ENCODE measurements around the gene NTN3. TPM values are rescaled to one million over a fixed set of nuclear protein-coding genes. Genes with fewer than 3 reads are reported as not detected.

Gene NTN3
- total and polyA plus RNA-seq, 8 donors: 1.7 to 6.7 (median 4.1) TPM; not detected in 1

DNA sequence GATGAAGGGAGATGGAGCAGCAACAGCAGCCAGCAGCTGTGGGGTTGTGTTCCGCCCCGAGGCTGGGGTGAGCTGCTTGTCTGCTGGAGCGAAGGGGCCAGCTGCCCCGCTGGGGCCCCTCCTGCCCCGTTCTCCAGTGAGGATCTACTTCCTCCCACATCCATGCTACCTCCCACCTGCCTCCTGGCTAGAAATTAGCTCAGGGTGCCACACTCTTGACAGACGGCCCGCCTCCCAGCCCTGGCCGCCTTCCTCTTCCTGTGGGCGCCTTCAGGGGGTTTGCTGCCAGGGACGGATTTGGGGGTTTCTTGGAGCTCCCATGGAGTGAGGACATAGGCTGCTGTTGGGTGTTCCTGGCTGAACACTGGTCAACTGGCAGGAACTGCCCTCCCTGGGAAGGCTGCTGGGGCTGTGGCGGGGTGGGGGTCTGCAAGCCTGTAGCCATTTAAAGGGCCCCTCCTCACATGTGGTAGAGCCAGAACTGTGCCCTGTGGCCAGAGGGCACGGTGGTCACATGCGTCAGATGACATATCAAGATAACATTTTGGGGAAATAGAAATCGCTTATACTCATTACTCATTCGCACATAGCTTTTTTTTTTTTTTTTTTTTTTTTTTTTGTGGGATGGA lies 16.9 kb downstream of the NTN3 start:
- Histone ChIP-seq H3K27ac (no peak overlapping the region), H3K36me3 (peaks cover 0 to 14% of the 10 kb centered on the region in 2 donors), H3K9me3 (no peaks in the 10 kb centered on the region), H3K4me1 (peaks cover 14 to 50% of the 10 kb centered on the region in 2 donors), H3K4me3 (no peak overlapping the region), H3K27me3 (no peaks in the 10 kb centered on the region)
- ATAC-seq (no peak), DNase-seq (no peak)
- intact Hi-C loops (cut with DNase I): no loop called here
- TF ChIP-seq, protein P1, sequence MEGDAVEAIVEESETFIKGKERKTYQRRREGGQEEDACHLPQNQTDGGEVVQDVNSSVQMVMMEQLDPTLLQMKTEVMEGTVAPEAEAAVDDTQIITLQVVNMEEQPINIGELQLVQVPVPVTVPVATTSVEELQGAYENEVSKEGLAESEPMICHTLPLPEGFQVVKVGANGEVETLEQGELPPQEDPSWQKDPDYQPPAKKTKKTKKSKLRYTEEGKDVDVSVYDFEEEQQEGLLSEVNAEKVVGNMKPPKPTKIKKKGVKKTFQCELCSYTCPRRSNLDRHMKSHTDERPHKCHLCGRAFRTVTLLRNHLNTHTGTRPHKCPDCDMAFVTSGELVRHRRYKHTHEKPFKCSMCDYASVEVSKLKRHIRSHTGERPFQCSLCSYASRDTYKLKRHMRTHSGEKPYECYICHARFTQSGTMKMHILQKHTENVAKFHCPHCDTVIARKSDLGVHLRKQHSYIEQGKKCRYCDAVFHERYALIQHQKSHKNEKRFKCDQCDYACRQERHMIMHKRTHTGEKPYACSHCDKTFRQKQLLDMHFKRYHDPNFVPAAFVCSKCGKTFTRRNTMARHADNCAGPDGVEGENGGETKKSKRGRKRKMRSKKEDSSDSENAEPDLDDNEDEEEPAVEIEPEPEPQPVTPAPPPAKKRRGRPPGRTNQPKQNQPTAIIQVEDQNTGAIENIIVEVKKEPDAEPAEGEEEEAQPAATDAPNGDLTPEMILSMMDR (IDR thresholded peaks at IDR 0.05): no peak

DNA sequence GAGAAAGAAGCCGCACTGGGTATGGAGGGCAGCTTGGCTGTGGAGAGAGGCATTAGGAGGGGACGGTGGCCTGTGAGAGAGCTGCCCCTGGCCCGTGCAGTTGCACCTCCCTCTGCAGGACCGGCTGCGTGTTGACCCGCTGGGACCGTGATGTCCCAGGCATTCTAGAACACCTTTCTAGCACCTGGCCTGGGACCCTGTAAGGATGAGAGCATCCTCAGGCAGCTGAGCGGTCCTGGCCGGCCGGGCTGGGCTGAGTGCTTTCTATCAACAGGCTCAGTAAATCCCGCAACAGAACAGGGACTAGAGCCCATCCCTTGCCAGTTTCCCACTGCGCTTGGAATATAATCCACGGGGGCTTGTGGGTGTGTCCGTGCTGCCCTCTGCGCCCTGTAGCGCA lies 18.5 kb downstream of the NTN3 start:
- Histone ChIP-seq H3K27ac (no peak overlapping the region), H3K9me3 (no peaks in the 10 kb centered on the region), H3K36me3 (peaks cover 0 to 14% of the 10 kb centered on the region in 2 donors), H3K27me3 (no peaks in the 10 kb centered on the region), H3K4me3 (no peak overlapping the region), H3K4me1 (peaks cover 6 to 47% of the 10 kb centered on the region in 2 donors)
- ATAC-seq (no peak), DNase-seq (no peak)
- intact Hi-C loops (cut with DNase I): no loop called here
- TF ChIP-seq, protein P1 (IDR thresholded peaks at IDR 0.05): no peak

DNA sequence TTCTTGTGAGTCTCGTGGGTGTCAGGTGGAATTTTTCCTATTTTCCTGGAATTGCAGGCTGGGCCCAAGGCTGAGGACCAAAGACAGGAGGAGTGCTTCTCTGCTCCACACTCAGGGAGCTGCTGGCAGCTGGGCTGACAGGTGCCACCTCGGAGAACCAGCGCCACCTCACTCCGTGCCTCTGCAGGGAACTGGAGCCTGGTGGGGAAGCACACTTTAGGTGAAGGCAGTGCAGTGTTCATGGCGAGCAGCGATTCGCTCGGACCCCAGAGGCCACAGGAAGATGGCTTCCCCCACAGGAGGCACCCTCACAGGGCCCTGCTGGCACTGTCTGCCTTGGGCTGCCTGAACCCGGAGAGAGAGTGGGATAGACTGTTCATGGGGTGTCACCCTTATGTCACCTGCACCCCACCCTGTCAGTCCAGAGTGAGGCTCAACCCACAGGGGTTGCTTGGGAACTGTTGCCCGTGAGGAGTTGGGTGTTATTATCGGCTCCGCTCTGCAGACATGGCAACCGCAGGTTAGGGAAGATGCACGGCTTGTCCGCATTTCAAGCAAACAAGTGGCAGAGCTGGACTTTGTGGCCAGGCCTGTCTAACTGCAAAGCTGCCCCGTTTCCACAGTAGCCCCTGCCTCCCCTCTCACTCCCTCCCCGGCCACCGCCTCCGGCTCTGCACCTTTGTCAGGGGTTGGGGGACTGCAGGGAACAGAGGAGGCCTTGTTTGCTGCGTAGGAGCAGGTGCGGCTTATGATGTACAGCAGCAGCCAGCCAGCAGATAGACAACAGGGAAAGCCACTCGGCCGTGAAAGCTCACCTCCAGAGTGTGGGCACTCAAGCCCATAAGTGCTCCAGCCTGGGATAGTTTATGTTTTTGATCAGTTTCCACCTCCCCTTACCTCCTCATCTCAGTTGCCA lies 19.4 kb downstream of the NTN3 start:
- H3K36me3 ChIP-seq: peaks cover 0 to 14% of the 10 kb centered on the region in 2 donors
- TF ChIP-seq, protein P1 (IDR thresholded peaks at IDR 0.05): no peak
- intact Hi-C loops (cut with DNase I): no loop called here
- no peak overlapping the region for H3K4me3 ChIP-seq
- H3K9me3 ChIP-seq: no peaks in the 10 kb centered on the region
- ATAC-seq (no peak), DNase-seq (peak in 1 of 4 donors; percentile 53)
- no peak overlapping the region for H3K27ac ChIP-seq
- peaks cover 6 to 38% of the 10 kb centered on the region in 2 donors for H3K4me1 ChIP-seq
- no peaks in the 10 kb centered on the region for H3K27me3 ChIP-seq

DNA sequence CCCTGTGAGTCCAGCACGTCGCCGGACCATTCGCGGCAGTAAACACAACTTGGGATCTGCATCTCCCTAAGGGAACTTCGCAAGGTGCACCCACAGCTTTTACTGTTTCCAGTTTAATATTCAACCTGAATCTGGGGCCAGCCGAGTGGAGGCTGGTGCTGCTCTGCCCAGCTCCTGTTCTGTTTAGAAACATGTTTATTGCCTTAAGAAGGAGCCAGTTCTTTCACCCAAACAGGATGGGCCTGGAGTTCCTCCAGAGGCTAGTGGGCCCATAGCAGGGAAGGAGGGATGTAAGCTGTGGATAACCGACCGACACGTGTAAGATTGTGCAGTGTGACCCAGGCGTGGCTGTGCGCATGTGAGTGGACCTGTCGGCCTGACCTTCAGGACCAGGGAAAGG lies 21.2 kb downstream of the NTN3 start:
- H3K4me3 ChIP-seq: no peak overlapping the region
- no peaks in the 10 kb centered on the region for H3K9me3 ChIP-seq
- intact Hi-C loops (cut with DNase I): no loop called here
- H3K27ac ChIP-seq: no peak overlapping the region
- peaks cover 0 to 26% of the 10 kb centered on the region in 2 donors for H3K36me3 ChIP-seq
- no peak for DNase-seq
- H3K27me3 ChIP-seq: no peaks in the 10 kb centered on the region
- no peak for ATAC-seq
- peaks cover 3 to 25% of the 10 kb centered on the region in 2 donors for H3K4me1 ChIP-seq
- TF ChIP-seq, protein P1 (IDR thresholded peaks at IDR 0.05): no peak

DNA sequence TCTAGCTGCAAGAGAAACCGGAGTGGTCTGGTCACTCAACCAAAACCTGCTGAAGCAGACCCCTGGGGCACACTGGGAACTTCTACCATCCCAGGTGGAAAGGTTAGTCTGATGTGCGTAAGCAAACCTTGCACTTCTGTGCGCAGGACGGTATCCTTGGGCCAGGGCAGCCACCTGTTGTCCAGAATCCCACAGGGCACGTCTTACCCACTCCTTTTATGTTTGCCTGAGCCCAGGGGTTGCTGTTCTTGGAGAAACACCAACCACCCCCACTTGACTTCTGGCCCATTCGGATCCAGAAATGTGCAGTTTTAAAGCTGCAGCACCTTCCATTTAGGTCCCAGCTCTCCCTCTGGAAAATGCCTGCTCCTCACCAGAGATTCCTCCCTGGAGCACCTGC lies 22.5 kb downstream of the NTN3 start:
- DNase-seq: peak in 1 of 4 donors; percentile 55
- no peak overlapping the region for H3K4me3 ChIP-seq
- peaks cover 14 to 25% of the 10 kb centered on the region in 2 donors for H3K4me1 ChIP-seq
- ATAC-seq: peak; percentile 76
- peaks cover 0 to 38% of the 10 kb centered on the region in 2 donors for H3K36me3 ChIP-seq
- H3K9me3 ChIP-seq: no peaks in the 10 kb centered on the region
- intact Hi-C loops (cut with DNase I): no loop called here
- TF ChIP-seq, protein P1 (IDR thresholded peaks at IDR 0.05): no peak
- H3K27ac ChIP-seq: peak overlapping the region; percentile 11 to 53
- no peaks in the 10 kb centered on the region for H3K27me3 ChIP-seq

All from left lung (tissue), 10 donors.